NAMALWA (cell line): ENCODE data around the gene TOX2.

Experiments used
- DNase-seq: peaks from one replicate; pipeline ENCODE4 v3.0.0-alpha.2; 2015; ENCODE audit warnings: low spot score

Gene TOX2

DNA sequence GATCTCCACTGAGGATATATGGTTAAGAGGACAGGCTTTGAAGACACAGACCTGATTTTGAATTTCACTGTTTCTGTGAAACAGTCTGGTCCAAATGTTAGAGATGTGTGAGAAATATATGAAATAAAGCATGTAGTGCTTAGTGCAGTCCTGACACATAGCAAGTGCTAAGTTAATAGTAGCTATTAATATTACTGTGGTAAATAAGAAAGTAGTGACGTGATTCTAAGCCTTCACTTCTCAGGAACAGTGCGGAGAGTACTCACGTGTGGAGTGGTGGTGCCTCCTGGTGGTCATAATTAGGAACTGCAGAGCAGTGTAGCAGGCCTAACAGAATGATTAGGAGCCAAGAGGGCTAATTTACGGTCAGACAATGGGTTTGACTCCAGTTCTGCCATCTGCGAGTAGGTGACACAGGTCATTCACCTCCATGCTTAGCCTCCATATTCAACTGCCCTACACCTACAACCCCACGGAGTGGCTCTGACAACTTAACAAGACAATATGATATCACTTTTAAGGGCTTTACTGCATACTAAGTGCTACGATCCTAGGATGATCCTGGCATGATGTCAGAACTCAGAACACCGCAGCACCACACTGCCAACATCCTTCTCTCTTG is 166.1 kb downstream of the TOX2 start:
- peak; percentile 91 for DNase-seq

DNA sequence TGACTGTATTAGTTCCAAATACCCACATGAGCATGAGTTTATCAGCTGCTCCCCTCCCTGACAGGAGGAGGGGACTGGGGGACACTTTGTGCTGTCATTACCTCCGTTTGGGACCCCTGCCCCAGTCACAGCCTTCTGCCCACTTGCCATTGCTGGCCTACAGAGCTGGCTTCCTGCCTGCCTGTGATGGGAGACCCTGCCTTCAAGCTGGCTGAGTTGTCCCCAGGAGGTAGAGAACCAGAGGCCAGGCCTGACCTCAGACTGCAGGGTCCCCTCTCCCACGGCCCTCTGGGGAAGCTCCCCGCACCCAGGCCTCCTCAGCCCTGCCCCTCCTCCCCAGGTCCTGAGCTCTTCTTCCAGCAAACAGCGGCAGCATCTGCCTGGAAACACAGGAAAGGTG is 166.8 kb downstream of the TOX2 start:
- no peak for DNase-seq

GRCh38 chr20:44081888-44082287 is 167.2 kb downstream of the TOX2 start:
- no peak for DNase-seq

- DNase-seq: no peak
Observed at GRCh38 chr20:44083220-44083933, 168.7 kb downstream of the TOX2 start.

GRCh38 chr20:44084439-44084838 is 169.8 kb downstream of the TOX2 start:
- DNase-seq: no peak

- no peak for DNase-seq
Observed at GRCh38 chr20:44084891-44085290, 170.2 kb downstream of the TOX2 start.

- DNase-seq: no peak
Observed at GRCh38 chr20:44085616-44086434, 171.2 kb downstream of the TOX2 start.

- no peak for DNase-seq
Observed at GRCh38 chr20:44087051-44087856, 172.6 kb downstream of the TOX2 start.

DNA sequence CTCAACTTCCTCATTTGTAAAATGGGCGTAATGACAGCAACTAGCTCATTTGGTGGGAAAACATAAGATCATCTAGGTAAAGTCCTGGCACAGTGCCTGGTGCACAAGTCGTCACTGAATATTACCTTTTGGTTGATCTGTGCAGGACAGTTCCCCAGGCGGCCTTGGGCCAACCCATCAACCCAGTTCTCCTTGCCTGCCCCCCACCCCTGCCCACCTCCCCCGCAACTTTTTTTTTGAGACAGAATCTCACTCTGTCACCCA is 173.1 kb downstream of the TOX2 start:
- no peak for DNase-seq

GRCh38 chr20:44089987-44090674 is 175.5 kb downstream of the TOX2 start:
- DNase-seq: peak; percentile 81

GRCh38 chr20:44091026-44091425 is 176.4 kb downstream of the TOX2 start:
- DNase-seq: no peak

GRCh38 chr20:44092551-44093248 is 178.0 kb downstream of the TOX2 start:
- DNase-seq: peak; percentile 69

GRCh38 chr20:44093249-44093582 is 178.6 kb downstream of the TOX2 start:
- DNase-seq: no peak

GRCh38 chr20:44095831-44096230 is 181.2 kb downstream of the TOX2 start:
- no peak for DNase-seq

- no peak for DNase-seq
Observed at GRCh38 chr20:44097521-44098255, 183.0 kb downstream of the TOX2 start.

GRCh38 chr20:44098256-44098630 is 183.6 kb downstream of the TOX2 start:
- no peak for DNase-seq

DNA sequence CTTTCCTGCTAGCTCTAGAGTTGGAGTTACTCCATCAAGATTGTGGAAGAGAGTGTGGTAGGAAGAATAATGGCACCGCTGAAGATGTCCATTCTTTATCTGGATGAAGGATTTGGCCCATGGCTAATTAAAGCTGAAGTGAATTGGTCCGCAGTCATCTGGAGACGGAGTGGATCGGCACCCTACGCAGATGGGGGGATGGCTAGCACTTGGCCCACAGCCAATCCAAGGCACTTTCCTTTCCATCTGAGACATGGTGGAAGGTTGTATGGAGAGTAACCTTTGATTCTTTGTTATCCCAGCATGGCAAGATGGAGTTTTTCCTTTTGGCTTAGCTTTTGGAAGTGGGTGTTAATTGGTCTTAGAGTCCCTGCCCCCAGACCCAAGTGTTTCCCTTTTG is 184.0 kb downstream of the TOX2 start:
- no peak for DNase-seq

GRCh38 chr20:44099832-44100231 is 185.2 kb downstream of the TOX2 start:
- no peak for DNase-seq

DNA sequence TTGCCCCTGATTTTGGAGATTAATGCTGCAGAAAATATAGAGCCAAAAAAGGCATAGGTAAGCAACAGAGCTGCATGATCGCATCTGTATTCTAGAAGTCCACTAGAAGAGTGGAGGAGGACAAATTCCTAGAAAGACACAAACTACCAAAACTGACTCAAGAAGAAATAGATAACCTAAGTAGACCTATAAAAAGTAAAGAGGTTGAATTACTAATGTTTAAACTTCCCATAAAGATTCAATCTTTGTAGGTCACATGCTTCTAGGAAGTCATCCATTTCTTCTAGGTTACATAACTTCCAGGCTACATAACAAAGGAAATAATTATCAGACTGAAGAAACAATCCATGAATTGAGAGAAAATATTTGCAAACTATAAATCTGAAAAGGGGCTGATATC is 187.9 kb downstream of the TOX2 start:
- no peak for DNase-seq

- DNase-seq: no peak
Observed at GRCh38 chr20:44104798-44105517, 190.3 kb downstream of the TOX2 start.
